H1 (cell line): ENCODE measurements around the gene ZFTA. TPM values are rescaled to one million over a fixed set of nuclear protein-coding genes. Genes with fewer than 3 reads are reported as not detected.

Experiments
- ASH2L ChIP-seq: fragments of 200-600, 300-600 bp; sonication (generic); IDR thresholded peaks from one replicate; pipeline ENCODE4 v1.7.1; 2017; ENCODE audit warnings: low read length
- ATF2 ChIP-seq: IDR thresholded peaks from 2 replicates; pipeline ENCODE4 v1.6.1; 2012; ENCODE audit warnings: low read length, inconsistent platforms
- CTCF ChIP-seq, 3 experiments: IDR thresholded peaks; 1 replicate in 2 of 3; 2 replicates in 1 of 3; pipeline versions ENCODE4 v1.5.1 to v1.6.1; 2011; ENCODE audit warnings: low read length in 3 of 3, mild to moderate bottlenecking in 3 of 3, inconsistent platforms in 2 of 3, low read depth in 1 of 3, moderate library complexity in 1 of 3; ENCODE audit not compliant: insufficient read depth in 1 of 3; ENCODE audit errors: control extremely low read depth in 1 of 3
- KDM4A ChIP-seq: IDR thresholded peaks from one replicate; pipeline ENCODE4 v1.7.1; 2012; ENCODE audit warnings: low read depth, mild to moderate bottlenecking, moderate library complexity, low read length, inconsistent platforms; ENCODE audit not compliant: severe bottlenecking
- KDM5A ChIP-seq: fragments of 200-600 bp; IDR thresholded peaks from 2 replicates; pipeline ENCODE4 v1.7.1; 2012; ENCODE audit warnings: mild to moderate bottlenecking, low read length, inconsistent platforms, mixed read lengths
- POLR2A ChIP-seq, 2 experiments: IDR thresholded peaks; 1 replicate in 1 of 2; 2 replicates in 1 of 2; pipeline ENCODE4 v1.6.1; 2011; ENCODE audit warnings: low read depth in 2 of 2, low read length in 2 of 2, mild to moderate bottlenecking in 2 of 2; ENCODE audit errors: control extremely low read depth in 1 of 2
- RAD21 ChIP-seq, 2 experiments: IDR thresholded peaks in 1 of 2; conservative IDR thresholded peaks in 1 of 2; 2 replicates each; pipeline ENCODE4 v1.6.1; 2011; ENCODE audit warnings: low read depth in 2 of 2, low read length in 2 of 2, improper control_type of control experiment in 1 of 2, inconsistent platforms in 1 of 2, mild to moderate bottlenecking in 1 of 2, moderate library complexity in 1 of 2
- SAP30 ChIP-seq: fragments of 300-600 bp; sonication (generic); IDR thresholded peaks from 2 replicates; pipeline ENCODE4 v1.7.1; 2012; ENCODE audit warnings: low read length, moderate library complexity, mild to moderate bottlenecking, inconsistent platforms; ENCODE audit not compliant: insufficient read depth, insufficient replicate concordance
- polyA plus RNA-seq, 7 experiments: library from polyadenylated mRNA; depleted of rRNA in 3 of 7; stranded (reverse) in 5 of 7; unstranded in 2 of 7; fragments of >200 nt in 5 of 7; fragments of 200-250 nt in 2 of 7; gene quantifications; 1 replicate in 5 of 7; 2 replicates in 1 of 7; 4 replicates in 1 of 7; pipeline versions ENCODE4 v1.2.1 to v1.2.3, GENCODE V29; 2011 to 2013; ENCODE audit warnings: missing spikeins in 2 of 7, mixed read lengths in 2 of 7
- total RNA-seq: library from RNA; stranded (reverse); fragmentation: NEBNext Ultra II Directional; extraction: Animal tissue kit (Norgen Biotek cat#: 25700); gene quantifications from 2 replicates; pipeline ENCODE4 v1.2.1, GENCODE V29; 2021
- TF ChIP-seq, protein P1 (sequence below): IDR thresholded peaks from 2 replicates; pipeline ENCODE4 v1.6.1; 2012; ENCODE audit warnings: inconsistent platforms

Gene ZFTA
- total and polyA plus RNA-seq, 2 of the 8 experiments (the other 6 are each of a cell fraction or from before 2014, with no cell fraction given), result 9.5 to 34.0 TPM

GRCh38 chr11:63762654-63763495 lies 5.7 kb downstream of the ZFTA start (continued):
- TF ChIP-seq ATF2 (peak; percentile 5; the same call in 1 of the 2 replicates), KDM4A (peak; percentile 36), RAD21 (IDR thresholded peaks at IDR 0.05 in 1 of 2, conservative IDR thresholded peaks at IDR 0.05 in 1 of 2; ENCODE audit: low read depth in 2 of 2, low read length in 2 of 2) (0 out of 4 replicates have a peak, but pooled peaks of 1 of the 2 experiments have one; percentile 2), POLR2A (IDR thresholded peaks at IDR 0.05; ENCODE audit: control extremely low read depth in 1 of 2, low read depth in 2 of 2, low read length in 2 of 2) (peak in 1 of 2 experiments; percentile 90; a peak in 1 of 3 replicates), CTCF (IDR thresholded peaks at IDR 0.05; ENCODE audit: control extremely low read depth in 1 of 3, insufficient read depth in 1 of 3, low read depth in 1 of 3, low read length in 3 of 3) (peak in 1 of 3 experiments; percentile 0; a peak in 1 of 4 replicates), KDM5A (no peak), ASH2L (no peak), SAP30 (peak; percentile 4)
- TF ChIP-seq, protein P1, sequence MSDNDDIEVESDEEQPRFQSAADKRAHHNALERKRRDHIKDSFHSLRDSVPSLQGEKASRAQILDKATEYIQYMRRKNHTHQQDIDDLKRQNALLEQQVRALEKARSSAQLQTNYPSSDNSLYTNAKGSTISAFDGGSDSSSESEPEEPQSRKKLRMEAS, result peak; percentile 48
